ENCODE results near the gene DCDC2.

DNA sequence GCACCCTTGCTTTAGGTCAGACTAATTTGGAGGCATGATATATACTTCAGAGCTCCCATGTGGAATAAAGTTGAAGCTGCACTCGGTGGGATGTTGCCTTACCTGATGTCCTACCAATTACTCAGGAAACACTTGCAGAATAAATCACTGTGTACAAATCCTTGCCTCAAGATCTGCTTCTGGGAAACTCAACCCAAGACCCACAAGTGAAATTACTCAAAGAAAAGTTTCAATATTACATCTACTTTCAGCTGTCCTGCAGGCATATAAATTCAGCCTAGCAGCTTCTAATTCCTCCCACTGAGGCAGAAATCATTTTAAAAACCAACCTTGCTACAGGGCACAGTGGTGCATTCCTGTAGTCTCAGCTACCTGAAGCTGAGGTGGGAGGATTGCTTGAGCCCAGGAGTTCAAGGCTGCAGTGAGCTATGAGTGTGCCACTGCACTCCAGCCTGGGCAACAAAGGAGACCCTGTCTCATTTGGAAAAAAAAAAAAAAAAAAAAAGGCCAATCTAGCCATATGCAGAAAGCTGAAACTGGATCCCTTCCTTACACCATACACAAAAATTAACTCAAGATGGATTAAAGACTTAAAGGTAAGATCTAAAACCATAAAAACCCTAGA is 20.7 kb upstream of the DCDC2 start:
- TF ChIP-seq, protein P1, sequence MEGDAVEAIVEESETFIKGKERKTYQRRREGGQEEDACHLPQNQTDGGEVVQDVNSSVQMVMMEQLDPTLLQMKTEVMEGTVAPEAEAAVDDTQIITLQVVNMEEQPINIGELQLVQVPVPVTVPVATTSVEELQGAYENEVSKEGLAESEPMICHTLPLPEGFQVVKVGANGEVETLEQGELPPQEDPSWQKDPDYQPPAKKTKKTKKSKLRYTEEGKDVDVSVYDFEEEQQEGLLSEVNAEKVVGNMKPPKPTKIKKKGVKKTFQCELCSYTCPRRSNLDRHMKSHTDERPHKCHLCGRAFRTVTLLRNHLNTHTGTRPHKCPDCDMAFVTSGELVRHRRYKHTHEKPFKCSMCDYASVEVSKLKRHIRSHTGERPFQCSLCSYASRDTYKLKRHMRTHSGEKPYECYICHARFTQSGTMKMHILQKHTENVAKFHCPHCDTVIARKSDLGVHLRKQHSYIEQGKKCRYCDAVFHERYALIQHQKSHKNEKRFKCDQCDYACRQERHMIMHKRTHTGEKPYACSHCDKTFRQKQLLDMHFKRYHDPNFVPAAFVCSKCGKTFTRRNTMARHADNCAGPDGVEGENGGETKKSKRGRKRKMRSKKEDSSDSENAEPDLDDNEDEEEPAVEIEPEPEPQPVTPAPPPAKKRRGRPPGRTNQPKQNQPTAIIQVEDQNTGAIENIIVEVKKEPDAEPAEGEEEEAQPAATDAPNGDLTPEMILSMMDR (conservative IDR thresholded peaks at IDR 0.05; ENCODE audit: low read depth, low read length), result no peak
- TF ChIP-seq EZH2 (IDR thresholded peaks at IDR 0.05; ENCODE audit: borderline replicate concordance, low read depth, low read length, poor library complexity, severe bottlenecking), result no peak
